ENCODE results near the gene C22orf15. TPM values are rescaled to one million over a fixed set of nuclear protein-coding genes. Genes with fewer than 3 reads are reported as not detected.

Gene C22orf15
- total RNA-seq, 1 experiment from 2014 or later = 2.7 TPM

DNA sequence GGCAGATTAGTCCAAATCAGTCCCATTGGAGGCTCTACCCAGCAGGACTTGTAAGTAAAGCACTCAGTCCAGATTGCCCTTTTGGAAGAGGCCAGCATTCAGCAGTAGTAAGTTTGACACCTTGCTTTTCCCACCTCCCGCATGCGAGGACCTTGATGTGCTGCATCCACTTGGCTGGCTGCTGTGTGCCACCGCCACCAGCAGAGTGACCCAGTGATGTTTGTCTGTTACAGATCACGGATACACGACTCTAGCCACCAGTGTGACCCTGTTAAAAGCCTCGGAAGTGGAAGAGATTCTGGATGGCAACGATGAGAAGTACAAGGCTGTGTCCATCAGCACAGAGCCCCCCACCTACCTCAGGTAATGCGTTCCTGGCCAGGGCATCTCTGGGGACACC is 30.5 kb downstream of the C22orf15 start (continued):
- TF ChIP-seq, protein P1, sequence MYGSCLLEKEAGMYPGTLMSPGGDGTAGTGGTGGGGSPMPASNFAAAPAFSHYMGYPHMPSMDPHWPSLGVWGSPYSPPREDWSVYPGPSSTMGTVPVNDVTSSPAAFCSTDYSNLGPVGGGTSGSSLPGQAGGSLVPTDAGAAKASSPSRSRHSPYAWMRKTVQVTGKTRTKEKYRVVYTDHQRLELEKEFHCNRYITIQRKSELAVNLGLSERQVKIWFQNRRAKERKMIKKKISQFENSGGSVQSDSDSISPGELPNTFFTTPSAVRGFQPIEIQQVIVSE (CRISPR knock-in tag; IDR thresholded peaks at IDR 0.05; ENCODE audit: borderline replicate concordance) = no peak
- TF ChIP-seq TEAD1 (CRISPR knock-in tag; IDR thresholded peaks at IDR 0.05) (no peak), NFE2L1 (CRISPR knock-in tag; IDR thresholded peaks at IDR 0.05) (no peak)
- TF ChIP-seq, protein P2, sequence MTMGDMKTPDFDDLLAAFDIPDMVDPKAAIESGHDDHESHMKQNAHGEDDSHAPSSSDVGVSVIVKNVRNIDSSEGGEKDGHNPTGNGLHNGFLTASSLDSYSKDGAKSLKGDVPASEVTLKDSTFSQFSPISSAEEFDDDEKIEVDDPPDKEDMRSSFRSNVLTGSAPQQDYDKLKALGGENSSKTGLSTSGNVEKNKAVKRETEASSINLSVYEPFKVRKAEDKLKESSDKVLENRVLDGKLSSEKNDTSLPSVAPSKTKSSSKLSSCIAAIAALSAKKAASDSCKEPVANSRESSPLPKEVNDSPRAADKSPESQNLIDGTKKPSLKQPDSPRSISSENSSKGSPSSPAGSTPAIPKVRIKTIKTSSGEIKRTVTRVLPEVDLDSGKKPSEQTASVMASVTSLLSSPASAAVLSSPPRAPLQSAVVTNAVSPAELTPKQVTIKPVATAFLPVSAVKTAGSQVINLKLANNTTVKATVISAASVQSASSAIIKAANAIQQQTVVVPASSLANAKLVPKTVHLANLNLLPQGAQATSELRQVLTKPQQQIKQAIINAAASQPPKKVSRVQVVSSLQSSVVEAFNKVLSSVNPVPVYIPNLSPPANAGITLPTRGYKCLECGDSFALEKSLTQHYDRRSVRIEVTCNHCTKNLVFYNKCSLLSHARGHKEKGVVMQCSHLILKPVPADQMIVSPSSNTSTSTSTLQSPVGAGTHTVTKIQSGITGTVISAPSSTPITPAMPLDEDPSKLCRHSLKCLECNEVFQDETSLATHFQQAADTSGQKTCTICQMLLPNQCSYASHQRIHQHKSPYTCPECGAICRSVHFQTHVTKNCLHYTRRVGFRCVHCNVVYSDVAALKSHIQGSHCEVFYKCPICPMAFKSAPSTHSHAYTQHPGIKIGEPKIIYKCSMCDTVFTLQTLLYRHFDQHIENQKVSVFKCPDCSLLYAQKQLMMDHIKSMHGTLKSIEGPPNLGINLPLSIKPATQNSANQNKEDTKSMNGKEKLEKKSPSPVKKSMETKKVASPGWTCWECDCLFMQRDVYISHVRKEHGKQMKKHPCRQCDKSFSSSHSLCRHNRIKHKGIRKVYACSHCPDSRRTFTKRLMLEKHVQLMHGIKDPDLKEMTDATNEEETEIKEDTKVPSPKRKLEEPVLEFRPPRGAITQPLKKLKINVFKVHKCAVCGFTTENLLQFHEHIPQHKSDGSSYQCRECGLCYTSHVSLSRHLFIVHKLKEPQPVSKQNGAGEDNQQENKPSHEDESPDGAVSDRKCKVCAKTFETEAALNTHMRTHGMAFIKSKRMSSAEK (CRISPR knock-in tag; IDR thresholded peaks at IDR 0.05; ENCODE audit: borderline replicate concordance) = no peak
- TF ChIP-seq, protein P3, sequence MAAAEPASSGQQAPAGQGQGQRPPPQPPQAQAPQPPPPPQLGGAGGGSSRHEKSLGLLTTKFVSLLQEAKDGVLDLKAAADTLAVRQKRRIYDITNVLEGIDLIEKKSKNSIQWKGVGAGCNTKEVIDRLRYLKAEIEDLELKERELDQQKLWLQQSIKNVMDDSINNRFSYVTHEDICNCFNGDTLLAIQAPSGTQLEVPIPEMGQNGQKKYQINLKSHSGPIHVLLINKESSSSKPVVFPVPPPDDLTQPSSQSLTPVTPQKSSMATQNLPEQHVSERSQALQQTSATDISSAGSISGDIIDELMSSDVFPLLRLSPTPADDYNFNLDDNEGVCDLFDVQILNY (CRISPR knock-in tag; IDR thresholded peaks at IDR 0.05) = no peak

DNA sequence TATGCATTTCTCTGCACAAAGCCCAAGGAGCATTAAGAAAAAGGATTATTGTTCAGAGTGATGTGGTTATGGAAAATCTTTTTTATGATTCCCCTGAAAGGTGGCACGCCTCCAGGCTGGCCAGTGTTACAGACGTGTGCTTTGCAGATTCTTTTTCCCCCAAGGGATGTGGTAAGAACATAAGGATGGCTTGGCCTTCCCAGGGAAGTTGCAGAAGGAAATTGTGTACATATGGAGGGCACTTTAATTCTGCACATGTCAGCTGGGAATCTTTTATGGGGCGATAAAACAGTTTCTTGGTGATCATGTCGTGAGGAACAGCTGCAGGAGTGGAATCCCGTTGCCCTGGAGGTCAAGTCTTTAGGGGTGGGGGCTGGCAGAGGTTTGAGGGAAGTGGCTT is 33.7 kb downstream of the C22orf15 start:
- Mint-ChIP-seq H3K9me3 (peaks cover 7% of the 10 kb centered on the region; the same call in 1 of the 2 replicates), H3K27me3 (ENCODE audit: low read depth) (no peaks in the 10 kb centered on the region), H3K27ac (no peak overlapping the region), H3K36me3 (peaks cover 74% of the 10 kb centered on the region), H3K4me1 (no peaks in the 10 kb centered on the region), H3K4me3 (no peak overlapping the region)
- no peak for ATAC-seq
- no peak for TF ChIP-seq FOXP1 (CRISPR knock-in tag; IDR thresholded peaks at IDR 0.05; ENCODE audit: borderline replicate concordance)
- TF ChIP-seq FOXK1 (CRISPR knock-in tag; IDR thresholded peaks at IDR 0.05) = no peak
- no peak for TF ChIP-seq TEAD1 (CRISPR knock-in tag; IDR thresholded peaks at IDR 0.05)
- TF ChIP-seq, protein P4, sequence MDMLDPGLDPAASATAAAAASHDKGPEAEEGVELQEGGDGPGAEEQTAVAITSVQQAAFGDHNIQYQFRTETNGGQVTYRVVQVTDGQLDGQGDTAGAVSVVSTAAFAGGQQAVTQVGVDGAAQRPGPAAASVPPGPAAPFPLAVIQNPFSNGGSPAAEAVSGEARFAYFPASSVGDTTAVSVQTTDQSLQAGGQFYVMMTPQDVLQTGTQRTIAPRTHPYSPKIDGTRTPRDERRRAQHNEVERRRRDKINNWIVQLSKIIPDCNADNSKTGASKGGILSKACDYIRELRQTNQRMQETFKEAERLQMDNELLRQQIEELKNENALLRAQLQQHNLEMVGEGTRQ (CRISPR knock-in tag; IDR thresholded peaks at IDR 0.05) = no peak
- TF ChIP-seq NR3C1 (CRISPR knock-in tag; conservative IDR thresholded peaks at IDR 0.05; ENCODE audit: low read depth) = no peak
- no peak for TF ChIP-seq RELA (CRISPR knock-in tag; IDR thresholded peaks at IDR 0.05; ENCODE audit: borderline replicate concordance)
- TF ChIP-seq SMAD4 (CRISPR knock-in tag; IDR thresholded peaks at IDR 0.05) = no peak
- TF ChIP-seq JUN (CRISPR knock-in tag; IDR thresholded peaks at IDR 0.05) = no peak
- no peak for TF ChIP-seq CBFB (CRISPR knock-in tag; IDR thresholded peaks at IDR 0.05; ENCODE audit: low read depth)
- TF ChIP-seq ZNF671 (CRISPR knock-in tag; IDR thresholded peaks at IDR 0.05) = no peak
- TF ChIP-seq NFATC4 (CRISPR knock-in tag; IDR thresholded peaks at IDR 0.05) = no peak
- no peak for TF ChIP-seq ZNF396 (CRISPR knock-in tag; IDR thresholded peaks at IDR 0.05; ENCODE audit: borderline replicate concordance)
- DNase-seq (ENCODE audit: low spot score) = no peak
- ChIA-PET CTCF (no interaction called here), POLR2A (no interaction called here)

DNA sequence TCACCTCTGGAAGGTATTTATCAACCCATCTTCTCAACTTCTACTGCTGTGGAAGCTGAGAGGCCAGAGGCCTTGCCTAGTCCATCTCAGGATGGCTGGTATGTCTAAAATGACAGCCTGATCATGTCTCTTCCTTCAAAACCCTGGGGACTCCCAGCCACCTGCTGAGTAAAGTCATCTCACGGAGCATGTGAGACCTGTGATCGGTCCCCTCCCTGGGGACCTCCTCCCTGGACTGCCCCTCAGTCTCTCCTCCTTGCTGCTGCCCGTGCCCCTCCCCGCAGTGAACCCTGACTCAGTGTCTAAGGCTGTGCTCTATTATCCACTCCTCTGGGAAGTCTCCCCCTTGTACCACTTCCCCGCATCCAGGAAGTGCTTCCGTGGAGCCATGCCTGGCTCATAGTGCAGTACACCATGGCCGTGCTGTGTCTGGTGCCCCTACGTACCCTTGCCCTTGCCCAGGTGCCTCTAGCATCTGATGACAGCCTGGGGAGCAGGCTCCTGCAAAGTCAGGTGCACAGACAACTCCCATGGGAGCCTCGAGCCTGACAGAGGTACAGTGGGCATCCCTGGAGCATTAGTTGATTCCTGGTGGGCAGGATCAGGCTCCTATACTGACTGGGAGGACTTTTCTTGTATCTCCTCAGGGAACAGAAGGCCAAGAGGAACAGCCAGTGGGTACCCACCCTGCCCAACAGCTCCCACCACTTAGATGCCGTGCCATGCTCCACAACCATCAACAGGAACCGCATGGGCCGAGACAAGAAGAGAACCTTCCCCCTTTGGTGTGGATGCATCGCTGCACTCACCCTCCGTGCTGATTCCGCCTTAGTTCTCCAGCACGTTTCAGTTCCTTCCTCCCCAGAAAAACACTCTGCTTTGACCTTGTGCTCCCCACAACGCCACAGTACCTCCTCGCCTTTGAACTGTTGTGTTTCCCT is 37.8 kb downstream of the C22orf15 start:
- Mint-ChIP-seq H3K36me3 (peaks cover 74% of the 10 kb centered on the region), H3K4me3 (no peak overlapping the region), H3K4me1 (peaks cover 6% of the 10 kb centered on the region; the same call in 1 of the 2 replicates), H3K27me3 (ENCODE audit: low read depth) (no peaks in the 10 kb centered on the region), H3K27ac (0 out of 2 replicates have a peak overlapping the region, but pooled peaks have one; percentile 26), H3K9me3 (peaks cover 7% of the 10 kb centered on the region; the same call in 1 of the 2 replicates)
- ChIA-PET POLR2A (no interaction called here), CTCF (no interaction called here)
- ATAC-seq (no peak), DNase-seq (ENCODE audit: low spot score) (no peak)
- TF ChIP-seq SP1 (CRISPR knock-in tag; conservative IDR thresholded peaks at IDR 0.05) (no peak), ZNF416 (CRISPR knock-in tag; IDR thresholded peaks at IDR 0.05) (no peak), SMAD3 (CRISPR knock-in tag; IDR thresholded peaks at IDR 0.05; ENCODE audit: borderline replicate concordance) (no peak), JAZF1 (CRISPR knock-in tag; IDR thresholded peaks at IDR 0.05) (no peak), CREB1 (CRISPR knock-in tag; IDR thresholded peaks at IDR 0.05) (no peak), TP53 (CRISPR knock-in tag; IDR thresholded peaks at IDR 0.05) (no peak), NFATC4 (CRISPR knock-in tag; IDR thresholded peaks at IDR 0.05) (no peak)
- TF ChIP-seq, protein P5, sequence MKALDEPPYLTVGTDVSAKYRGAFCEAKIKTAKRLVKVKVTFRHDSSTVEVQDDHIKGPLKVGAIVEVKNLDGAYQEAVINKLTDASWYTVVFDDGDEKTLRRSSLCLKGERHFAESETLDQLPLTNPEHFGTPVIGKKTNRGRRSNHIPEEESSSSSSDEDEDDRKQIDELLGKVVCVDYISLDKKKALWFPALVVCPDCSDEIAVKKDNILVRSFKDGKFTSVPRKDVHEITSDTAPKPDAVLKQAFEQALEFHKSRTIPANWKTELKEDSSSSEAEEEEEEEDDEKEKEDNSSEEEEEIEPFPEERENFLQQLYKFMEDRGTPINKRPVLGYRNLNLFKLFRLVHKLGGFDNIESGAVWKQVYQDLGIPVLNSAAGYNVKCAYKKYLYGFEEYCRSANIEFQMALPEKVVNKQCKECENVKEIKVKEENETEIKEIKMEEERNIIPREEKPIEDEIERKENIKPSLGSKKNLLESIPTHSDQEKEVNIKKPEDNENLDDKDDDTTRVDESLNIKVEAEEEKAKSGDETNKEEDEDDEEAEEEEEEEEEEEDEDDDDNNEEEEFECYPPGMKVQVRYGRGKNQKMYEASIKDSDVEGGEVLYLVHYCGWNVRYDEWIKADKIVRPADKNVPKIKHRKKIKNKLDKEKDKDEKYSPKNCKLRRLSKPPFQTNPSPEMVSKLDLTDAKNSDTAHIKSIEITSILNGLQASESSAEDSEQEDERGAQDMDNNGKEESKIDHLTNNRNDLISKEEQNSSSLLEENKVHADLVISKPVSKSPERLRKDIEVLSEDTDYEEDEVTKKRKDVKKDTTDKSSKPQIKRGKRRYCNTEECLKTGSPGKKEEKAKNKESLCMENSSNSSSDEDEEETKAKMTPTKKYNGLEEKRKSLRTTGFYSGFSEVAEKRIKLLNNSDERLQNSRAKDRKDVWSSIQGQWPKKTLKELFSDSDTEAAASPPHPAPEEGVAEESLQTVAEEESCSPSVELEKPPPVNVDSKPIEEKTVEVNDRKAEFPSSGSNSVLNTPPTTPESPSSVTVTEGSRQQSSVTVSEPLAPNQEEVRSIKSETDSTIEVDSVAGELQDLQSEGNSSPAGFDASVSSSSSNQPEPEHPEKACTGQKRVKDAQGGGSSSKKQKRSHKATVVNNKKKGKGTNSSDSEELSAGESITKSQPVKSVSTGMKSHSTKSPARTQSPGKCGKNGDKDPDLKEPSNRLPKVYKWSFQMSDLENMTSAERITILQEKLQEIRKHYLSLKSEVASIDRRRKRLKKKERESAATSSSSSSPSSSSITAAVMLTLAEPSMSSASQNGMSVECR (CRISPR knock-in tag; IDR thresholded peaks at IDR 0.05; ENCODE audit: borderline replicate concordance) = no peak
